GM12878 (cell line): Measurements from ENCODE around the gene PLCB4. TPM values are rescaled to one million over a fixed set of nuclear protein-coding genes. Genes with fewer than 3 reads are reported as not detected.

Source experiments
- ATAC-seq: fragments of 200-7000 bp; cut with Tn5 transposase; 3 replicates; pipeline ENCODE4 v1.9.1; 2020; ENCODE audit warnings: mild to moderate bottlenecking, moderate library complexity
- BruUV-seq: library from RNA; stranded (reverse); fragments of 400-500 nt; replicated peaks from 2 replicates; lab custom pipeline; 2021; lab: Mats Ljungman, UMichigan
- CTCF ChIA-PET: fragments of 300-600 bp; sonication (Branson Sonifier 250); formaldehyde crosslinking; extraction: SDS; loops from one replicate; lab custom pipeline; 2021; ENCODE audit warnings: inconsistent platforms; lab: Yijun Ruan, JAX
- POLR2A ChIA-PET: fragments of 350-600 bp; formaldehyde crosslinking; extraction: SDS; loops from one replicate; lab custom pipeline; 2021; ENCODE audit warnings: inconsistent platforms; lab: Charles Lee
- RAD21 ChIA-PET: fragments of 300-600 bp; sonication (Branson Sonifier 250); formaldehyde crosslinking; loops from one replicate; lab custom pipeline; 2023; ENCODE audit warnings: antibody characterized with exemption; ENCODE audit not compliant: unreplicated experiment; lab: Charles Lee
- SMC1A ChIA-PET: fragments of 300-600 bp; sonication (Branson Sonifier 250); formaldehyde crosslinking; loops from one replicate; lab custom pipeline; 2023; ENCODE audit not compliant: unreplicated experiment, uncharacterized antibody; lab: Charles Lee
- DNase-seq: peaks from one replicate; pipeline ENCODE4 v3.0.0-alpha.2; 2011; ENCODE audit warnings: low read depth, low spot score
- FAIRE-seq: peaks from 3 replicates; lab custom pipeline; 2011; peaks lifted over from hg19 to GRCh38; lab: Jason Lieb, UNC
- H2AFZ ChIP-seq: 2 replicates; pipeline ENCODE4 v1.6.0; 2011; ENCODE audit warnings: low read depth, low read length, control low read depth; ENCODE audit not compliant: control insufficient read depth
- H3K27ac ChIP-seq: 2 replicates; pipeline ENCODE4 v1.5.1; 2011; ENCODE audit warnings: control low read depth; ENCODE audit not compliant: control insufficient read depth, insufficient read depth
- H3K27me3 ChIP-seq, 2 experiments: replicated peaks in 1 of 2; 2 replicates each; pipeline versions ENCODE4 v1.6.0 to v1.6.1; 2011; ENCODE audit warnings: low read length in 1 of 2; ENCODE audit not compliant: control insufficient read depth in 2 of 2, insufficient read depth in 2 of 2
- H3K36me3 ChIP-seq, 2 experiments: 2 replicates each; pipeline ENCODE4 v1.5.1; 2011; ENCODE audit warnings: low read length in 1 of 2; ENCODE audit not compliant: control insufficient read depth in 2 of 2, insufficient read depth in 2 of 2
- H3K4me1 ChIP-seq: 2 replicates; pipeline ENCODE4 v1.6.1; 2011; ENCODE audit warnings: mild to moderate bottlenecking, low read length, moderate library complexity, mixed read lengths; ENCODE audit not compliant: control insufficient read depth, insufficient read depth
- H3K4me2 ChIP-seq: 2 replicates; pipeline ENCODE4 v1.6.0; 2011; ENCODE audit warnings: control low read depth; ENCODE audit not compliant: control insufficient read depth, insufficient read depth
- H3K4me3 ChIP-seq: fragments of 200-600 bp; sonication (generic); 2 replicates; pipeline ENCODE4 v1.5.1; 2016
- H3K79me2 ChIP-seq: 2 replicates; pipeline ENCODE4 v1.6.0; 2011; ENCODE audit warnings: low read length; ENCODE audit not compliant: control insufficient read depth, insufficient read depth
- H3K9ac ChIP-seq: 2 replicates; pipeline ENCODE4 v1.8.0; 2011; ENCODE audit warnings: low read length, control low read depth, mixed read lengths; ENCODE audit not compliant: control insufficient read depth, insufficient read depth
- H3K9me3 ChIP-seq: replicated peaks from 3 replicates; pipeline ENCODE4 v1.5.1; 2011; ENCODE audit warnings: mild to moderate bottlenecking, low read length; ENCODE audit not compliant: control insufficient read depth, insufficient read depth
- H4K20me1 ChIP-seq: 2 replicates; pipeline ENCODE4 v1.6.0; 2011; ENCODE audit not compliant: control insufficient read depth, insufficient read depth
- RELA ChIP-seq: fragments of 450-650 bp; IDR thresholded peaks from 2 replicates; pipeline ENCODE4 v1.8.0; 2014; ENCODE audit warnings: borderline replicate concordance; ENCODE audit not compliant: partially characterized antibody
- REST ChIP-seq: IDR thresholded peaks from 2 replicates; pipeline ENCODE4 v1.6.1; 2012; ENCODE audit warnings: mild to moderate bottlenecking, low read depth, low read length
- SUZ12 ChIP-seq: fragments of 200-600 bp; sonication (generic); IDR thresholded peaks from one replicate; pipeline ENCODE4 v1.6.1; 2018; ENCODE audit warnings: antibody characterized with exemption, mild to moderate bottlenecking; ENCODE audit not compliant: unreplicated experiment
- WGBS: methylation state at CpG from one replicate; pipeline ENCODE4 v1.1.6; 2016; ENCODE audit warnings: low lambda C conversion rate; ENCODE audit not compliant: insufficient replicate concordance, insufficient coverage; ENCODE audit errors: missing lambda C conversion rate; 5-methylcytosine and 5-hydroxymethylcytosine counted together
- in situ Hi-C: fragments of 300-500 bp; cut with MboI; formaldehyde crosslinking; loops from 9 replicates; pipeline ENCODE4 v1.14.3; 2018; ENCODE audit warnings: mixed read lengths
- intact Hi-C: fragments of 100-400 bp; cut with micrococcal nuclease; formaldehyde crosslinking; loops from one replicate; pipeline ENCODE4 v1.14.2; 2022; ENCODE audit not compliant: unreplicated experiment
- polyA plus RNA-seq, 11 experiments: library from polyadenylated mRNA; depleted of rRNA in 4 of 11; unstranded in 6 of 11; stranded (reverse) in 5 of 11; fragments of >200 nt; fragmentation: Nextera tagmentation in 4 of 11; fragmentation: Illumina TruSeq in 1 of 11; extraction: Ambion mirVana in 4 of 11; extraction: Trizol in 1 of 11; gene quantifications; 1 replicate in 1 of 11; 2 replicates in 10 of 11; pipeline versions ENCODE4 v1.2.1 to v1.2.3, GENCODE V29; 2011 to 2016; ENCODE audit warnings: inconsistent platforms in 2 of 11, missing spikeins in 2 of 11, low read depth in 1 of 11
- total RNA-seq, 4 experiments: library from RNA; depleted of rRNA in 3 of 4; stranded (reverse); fragments of >200 nt in 3 of 4; fragmentation: Illumina TruSeq in 1 of 4; extraction: Trizol in 1 of 4; gene quantifications; 2 replicates each; pipeline versions ENCODE4 v1.2.1 to v1.2.3, GENCODE V29; 2013 to 2021
- TF ChIP-seq, protein P1 (sequence below): fragments of 450-650 bp; formaldehyde crosslinking; IDR thresholded peaks from 2 replicates; pipeline ENCODE4 v1.4.0; 2022; ENCODE audit warnings: mild to moderate bottlenecking, moderate library complexity

The PLCB4 gene
- total and polyA plus RNA-seq, 10 of the 15 experiments (the other 5 are each of a cell fraction or from before 2014, with no cell fraction given), result not detected

DNA sequence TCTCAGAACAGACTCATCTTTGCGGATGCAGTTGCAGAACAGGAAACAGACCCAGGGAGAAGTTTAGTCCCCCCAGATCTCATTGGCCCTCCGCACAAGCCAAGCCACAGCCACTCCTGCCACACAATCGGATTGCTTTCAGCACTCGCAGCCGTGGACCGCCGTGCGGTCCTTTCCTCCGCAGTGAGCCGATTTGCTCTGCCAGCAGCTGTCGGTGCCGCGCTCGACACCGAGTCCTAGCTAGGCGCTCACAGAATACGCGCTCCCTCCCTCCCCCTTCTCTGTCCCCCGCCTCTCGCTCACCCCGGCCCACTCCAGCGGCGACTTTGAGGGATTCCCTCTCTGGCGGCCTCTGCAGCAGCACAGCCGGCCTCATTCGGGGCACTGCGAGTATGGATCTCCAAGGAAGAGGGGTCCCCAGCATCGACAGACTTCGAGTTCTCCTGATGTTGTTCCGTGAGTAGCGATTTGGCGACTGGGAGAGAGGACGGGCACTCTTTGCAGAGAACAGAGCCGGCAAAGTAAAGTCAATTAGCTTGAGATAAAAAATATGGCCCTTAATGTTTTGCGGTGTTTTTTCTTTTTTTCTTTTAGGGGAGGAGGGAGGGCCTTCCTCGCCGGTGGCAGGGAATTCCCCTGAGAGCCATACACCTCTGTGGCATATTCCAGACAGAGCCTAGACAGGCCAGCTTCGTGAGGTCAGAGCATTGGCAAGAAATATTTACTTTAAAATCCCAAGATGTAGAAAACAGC is 445.8 kb downstream of the PLCB4 start, which contains the start of gene LAMP5:
TSS of gene LAMP5 (plus strand) at position 130 of the 753 bp plus-strand sequence. CDS start at position 393, 263 bp downstream.
- no TSS peak for BruUV-seq
- ChIA-PET POLR2A (no interaction called here), RAD21 (no interaction called here)
- in situ Hi-C loops, result no loop called here
- no peak for DNase-seq
- H3K27ac ChIP-seq, result 0 out of 2 replicates have a peak within 1 kb of the TSS, but pooled peaks have one; percentile 8
- no peak within 1 kb of the TSS for H2AFZ ChIP-seq
- TF ChIP-seq REST, result peak; percentile 82; the same call in 1 of the 2 replicates
- TF ChIP-seq, protein P1, sequence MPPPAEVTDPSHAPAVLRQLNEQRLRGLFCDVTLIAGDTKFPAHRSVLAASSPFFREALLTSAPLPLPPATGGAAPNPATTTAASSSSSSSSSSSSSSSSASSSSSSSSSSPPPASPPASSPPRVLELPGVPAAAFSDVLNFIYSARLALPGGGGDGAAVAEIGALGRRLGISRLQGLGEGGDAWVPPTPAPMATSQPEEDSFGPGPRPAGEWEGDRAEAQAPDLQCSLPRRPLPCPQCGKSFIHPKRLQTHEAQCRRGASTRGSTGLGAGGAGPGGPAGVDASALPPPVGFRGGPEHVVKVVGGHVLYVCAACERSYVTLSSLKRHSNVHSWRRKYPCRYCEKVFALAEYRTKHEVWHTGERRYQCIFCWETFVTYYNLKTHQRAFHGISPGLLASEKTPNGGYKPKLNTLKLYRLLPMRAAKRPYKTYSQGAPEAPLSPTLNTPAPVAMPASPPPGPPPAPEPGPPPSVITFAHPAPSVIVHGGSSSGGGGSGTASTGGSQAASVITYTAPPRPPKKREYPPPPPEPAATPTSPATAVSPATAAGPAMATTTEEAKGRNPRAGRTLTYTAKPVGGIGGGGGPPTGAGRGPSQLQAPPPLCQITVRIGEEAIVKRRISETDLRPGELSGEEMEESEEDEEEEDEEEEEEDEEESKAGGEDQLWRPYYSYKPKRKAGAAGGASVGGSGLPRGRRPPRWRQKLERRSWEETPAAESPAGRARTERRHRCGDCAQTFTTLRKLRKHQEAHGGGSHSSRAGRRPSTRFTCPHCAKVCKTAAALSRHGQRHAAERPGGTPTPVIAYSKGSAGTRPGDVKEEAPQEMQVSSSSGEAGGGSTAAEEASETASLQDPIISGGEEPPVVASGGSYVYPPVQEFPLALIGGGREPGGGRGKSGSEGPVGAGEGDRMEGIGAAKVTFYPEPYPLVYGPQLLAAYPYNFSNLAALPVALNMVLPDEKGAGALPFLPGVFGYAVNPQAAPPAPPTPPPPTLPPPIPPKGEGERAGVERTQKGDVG (CRISPR knock-in tag), result no peak
- no peak for TF ChIP-seq RELA
- peak; percentile 67 for TF ChIP-seq SUZ12
- TF ChIP-seq, all 136 proteins: peak for 2
- Histone ChIP-seq H3K9me3 (no peaks in the 10 kb centered on the region; the same call in 2 of the 3 replicates), H3K4me1 (peaks cover 24% of the 10 kb centered on the region), H4K20me1 (no peaks in the 10 kb centered on the region), H3K4me3 (peak within 1 kb of the TSS; percentile 71), H3K79me2 (peaks cover 14% of the 10 kb centered on the region), H3K27me3 (peaks cover 2 to 12% of the 10 kb centered on the region in 2 experiments; a peak in 3 of 4 replicates), H3K36me3 (no peaks in the 10 kb centered on the region; a peak in 1 of 4 replicates), H3K9ac (peak within 1 kb of the TSS; percentile 46; the same call in 1 of the 2 replicates), H3K4me2 (peak within 1 kb of the TSS; percentile 54; the same call in 1 of the 2 replicates)
- FAIRE-seq (no peak), ATAC-seq (no peak)
- ChIA-PET CTCF (interaction anchor here (0.7 kb wide), 1 partner anchor 430 kb away, joined by 4 read pairs; no protein-coding TSS in a partner anchor), SMC1A (no interaction called here)
- 22% methylated on average over 35 of the region's 38 CpGs for WGBS
- intact Hi-C loops, result no loop called here
